NCI-H82 treated with DMSO at 0.1 percent for 48 hours (cell line): Measurements from ENCODE around the gene PIGA.
"Not testable (repeated sequence)": the region's sequence is repeated elsewhere in the genome, so short reads cannot be mapped to it uniquely, and the experiment has no call there.

Experiments used
- DNase-seq: peaks from one replicate; lab custom pipeline; 2025; ENCODE audit not compliant: unreplicated experiment; lab: John Stamatoyannopoulos, UW

The PIGA gene

GRCh38 chrX:15321447-15321846, 13.9 kb downstream of the PIGA start:
- no peak for DNase-seq

DNA sequence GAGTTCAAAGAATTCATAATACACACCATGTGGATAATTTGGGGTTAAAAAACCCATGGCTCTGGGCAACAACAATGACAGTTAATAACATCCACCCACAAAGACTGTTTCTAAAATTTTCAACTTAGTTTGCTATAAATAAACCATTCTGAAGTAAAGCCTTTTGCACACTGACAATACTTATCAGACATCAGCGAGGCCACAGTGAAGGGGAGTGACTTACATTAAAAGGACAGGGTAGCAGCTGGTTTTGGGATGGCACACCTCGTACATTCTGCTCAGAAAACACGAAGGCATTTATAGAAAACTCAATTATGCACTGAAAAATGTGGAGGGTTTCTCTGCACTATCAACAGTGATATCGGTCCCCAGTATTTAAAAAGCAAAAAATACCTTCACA, 15.0 kb downstream of the PIGA start:
- no peak for DNase-seq

GRCh38 chrX:15319075-15319474, 16.2 kb downstream of the PIGA start:
- DNase-seq: no peak

GRCh38 chrX:15315509-15315908, 19.8 kb downstream of the PIGA start, which contains the start of gene ASB11:
TSS of gene ASB11 (minus strand) at chrX:15315640. CDS start at chrX:15315605, 35 bp downstream.
- DNase-seq: no peak

DNA sequence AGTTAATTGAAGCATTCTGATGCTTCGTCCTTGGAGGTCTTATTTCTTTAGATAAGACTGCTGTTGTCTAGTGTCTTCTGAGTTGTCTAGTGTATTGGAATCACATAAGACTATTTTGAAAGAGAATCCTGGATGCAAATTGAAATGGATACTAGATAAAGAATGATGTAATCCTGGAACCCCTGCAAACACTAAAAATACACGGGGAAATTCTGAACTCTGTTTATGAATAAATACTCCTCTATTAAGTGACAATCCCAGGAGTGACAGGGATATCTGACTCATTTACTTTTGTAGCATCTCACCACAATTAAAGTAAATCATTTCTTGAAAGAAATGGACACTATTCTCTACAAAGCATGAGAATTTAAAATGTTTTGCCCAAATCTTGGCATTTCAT, 20.9 kb downstream of the PIGA start:
- DNase-seq: no peak

GRCh38 chrX:15311119-15311518, 24.2 kb downstream of the PIGA start:
- DNase-seq: no peak

GRCh38 chrX:15310117-15310516, 25.2 kb downstream of the PIGA start:
- no peak for DNase-seq

DNA sequence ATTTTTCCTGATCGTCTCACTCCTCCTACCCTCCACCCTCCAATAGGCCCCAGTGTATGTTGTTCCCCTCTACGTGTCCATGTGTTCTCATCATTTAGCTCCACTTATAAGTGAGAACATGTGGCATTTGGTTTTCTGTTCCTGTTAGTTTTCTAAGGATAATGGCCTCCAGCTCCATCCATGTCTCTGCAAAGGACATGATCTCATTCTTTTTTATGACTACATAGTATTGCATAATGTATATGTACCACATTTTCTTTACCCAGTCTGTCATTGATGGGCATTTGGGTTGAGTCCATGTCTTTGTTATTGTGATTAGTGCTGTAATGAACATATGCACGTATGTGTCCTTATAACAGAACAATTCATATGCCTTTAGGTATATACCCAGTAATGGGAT, 29.4 kb downstream of the PIGA start:
- DNase-seq: not testable (repeated sequence)

DNA sequence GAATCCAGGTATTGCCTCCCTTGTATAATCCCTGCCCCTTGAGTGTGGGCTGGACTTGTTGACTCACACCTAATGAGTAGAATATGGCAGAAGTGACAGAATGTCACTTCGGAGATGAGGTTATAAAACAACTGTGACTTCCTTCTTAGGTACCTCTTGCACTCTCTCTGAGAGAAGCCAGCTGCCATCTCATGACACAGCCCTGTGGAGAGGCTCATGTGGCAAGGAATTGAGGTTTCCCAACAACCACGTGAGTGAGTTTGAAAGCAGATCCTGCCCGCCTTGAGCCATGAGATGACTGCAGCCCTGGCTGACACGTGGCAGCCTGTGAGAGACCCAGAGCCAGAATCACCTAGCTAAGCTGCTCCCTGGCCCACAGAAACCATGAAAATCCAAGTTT, 33.4 kb downstream of the PIGA start:
- no peak for DNase-seq

DNA sequence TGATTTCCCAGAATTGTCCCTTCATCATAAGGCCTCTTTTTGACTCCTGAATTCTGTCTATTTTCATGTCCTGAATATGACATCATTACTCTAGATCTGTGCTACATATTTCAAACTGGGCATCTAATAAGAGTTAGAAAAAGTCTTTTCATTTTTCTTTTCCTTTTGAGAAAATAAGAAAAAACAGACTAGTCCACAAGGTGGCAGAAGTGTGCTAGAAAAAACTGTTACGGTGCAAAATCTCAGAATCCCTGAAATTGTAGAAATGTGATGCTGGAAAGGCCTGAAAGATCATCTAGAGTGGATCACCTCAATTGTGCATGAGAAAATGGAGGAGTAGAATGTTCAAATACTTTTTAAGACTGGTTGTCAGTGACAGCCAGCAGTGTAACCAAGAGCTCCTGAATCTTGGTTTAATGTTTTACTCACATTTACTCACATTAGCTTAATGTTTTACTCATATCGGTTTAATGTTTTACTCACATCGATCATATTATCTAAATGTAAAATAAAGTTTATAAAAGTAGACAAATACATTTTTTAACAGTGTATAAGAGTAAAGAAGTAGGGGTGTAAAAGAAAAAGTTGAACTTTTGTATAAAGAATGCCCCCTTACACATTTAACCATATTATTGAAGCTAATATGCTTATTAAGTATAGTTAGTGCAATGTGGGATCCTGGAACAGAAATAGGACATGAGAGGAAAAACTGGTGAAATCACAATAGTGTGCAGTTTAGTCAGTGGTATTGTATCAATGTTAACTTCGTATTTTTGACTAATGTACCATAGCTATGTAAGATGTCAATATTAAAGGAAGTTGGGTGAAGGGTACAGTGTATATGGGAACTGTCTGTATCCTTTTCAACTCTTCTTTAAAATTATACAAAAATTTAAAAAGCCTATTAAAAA, 35.1 kb downstream of the PIGA start:
- no peak for DNase-seq

GRCh38 chrX:15298780-15299179, 36.5 kb downstream of the PIGA start:
- no peak for DNase-seq

DNA sequence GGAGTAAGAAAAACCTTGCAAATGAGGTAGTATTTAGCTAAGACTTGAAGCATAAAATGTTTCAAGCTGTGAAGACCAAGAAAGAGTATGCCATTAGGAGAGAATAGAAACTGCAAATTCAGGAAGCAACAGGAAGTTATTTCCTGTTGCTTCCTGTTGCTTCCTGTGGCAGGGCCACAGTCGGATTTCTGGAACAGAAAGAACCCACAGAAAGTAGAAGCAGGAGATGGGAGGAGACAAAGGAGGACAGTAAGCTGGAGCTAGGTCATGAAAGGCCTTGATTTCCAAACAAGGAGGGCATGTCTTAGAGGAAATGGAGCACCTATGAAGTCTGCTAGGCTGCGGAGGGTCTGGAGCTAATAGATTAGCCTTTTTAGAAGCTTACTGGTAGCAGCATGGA, 37.1 kb downstream of the PIGA start:
- no peak for DNase-seq

GRCh38 chrX:15293451-15293850, 41.9 kb downstream of the PIGA start:
- DNase-seq: no peak

GRCh38 chrX:15292861-15293260, 42.5 kb downstream of the PIGA start:
- no peak for DNase-seq

DNA sequence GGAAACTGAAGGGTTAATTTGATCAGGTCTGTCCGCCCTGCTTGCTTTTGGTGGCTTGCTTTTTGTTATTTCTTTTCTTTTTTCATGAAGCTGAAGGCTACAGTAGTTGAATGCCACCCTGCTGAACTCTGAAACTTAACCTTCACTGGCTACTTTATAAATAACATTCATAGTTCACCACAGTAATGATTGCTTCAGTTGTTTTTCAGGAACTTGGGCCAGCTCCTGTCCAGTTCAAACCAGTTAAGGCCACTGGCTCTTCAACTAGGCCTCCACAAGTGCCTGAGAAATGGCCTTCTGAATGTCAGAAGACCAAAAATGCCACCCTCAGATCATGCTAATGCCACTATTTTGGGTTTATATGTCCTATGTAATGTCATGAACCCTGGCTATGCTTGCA, 57.7 kb downstream of the PIGA start:
- no peak for DNase-seq

GRCh38 chrX:15274946-15275345, 60.4 kb downstream of the PIGA start:
- no peak for DNase-seq

- not testable (repeated sequence) for DNase-seq
Observed at GRCh38 chrX:15273275-15273674, 62.0 kb downstream of the PIGA start.

GRCh38 chrX:15271757-15272156, 63.6 kb downstream of the PIGA start:
- DNase-seq: no peak

GRCh38 chrX:15269618-15270521, 65.5 kb downstream of the PIGA start, which contains the start of gene ASB9:
TSS of gene ASB9 (minus strand) at chrX:15270083. CDS start at chrX:15269874, 209 bp downstream.
- DNase-seq: no peak
